ENCODE measurements around the gene SORCS3. TPM values are rescaled to one million over a fixed set of nuclear protein-coding genes. Genes with fewer than 3 reads are reported as not detected.

The SORCS3 gene
- total RNA-seq = not detected in 2 replicates

GRCh38 chr10:104641187-104641936, at the start of gene SORCS3:
TSS of gene SORCS3 (plus strand) at chr10:104641290.

All from smooth muscle cell of bladder (primary cell).